Measurements from ENCODE around the gene FOXO3. TPM values are rescaled to one million over a fixed set of nuclear protein-coding genes. Genes with fewer than 3 reads are reported as not detected.

Gene FOXO3
- total and polyA plus RNA-seq, 3 experiments from 2014 or later, result 14.1 to 31.1 (median 15.0) TPM

DNA sequence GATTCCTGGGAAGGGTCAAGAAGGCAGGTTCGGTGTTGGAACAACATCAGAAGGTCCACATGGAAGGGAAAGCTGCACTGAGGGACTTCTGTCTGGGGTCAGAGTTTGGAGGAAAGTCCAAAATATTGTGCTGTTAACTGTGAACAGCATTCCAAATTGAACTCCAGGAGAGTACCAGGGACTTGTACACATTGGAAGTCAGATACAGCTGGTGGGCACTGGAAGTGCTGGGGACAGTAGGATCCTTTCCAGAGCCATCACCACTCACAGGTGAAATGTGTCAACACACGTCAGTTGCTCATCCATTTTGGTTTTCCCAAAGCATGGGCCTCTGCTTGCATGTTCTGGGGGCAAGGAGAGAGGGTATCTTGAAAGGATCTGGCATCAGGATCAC lies 18.6 kb downstream of the FOXO3 start:
- Histone ChIP-seq H3K36me3 (ENCODE audit: insufficient read depth, low read length) (no peaks in the 10 kb centered on the region), H3K27ac (ENCODE audit: low read depth, low read length) (no peak overlapping the region), H3K4me3 (ENCODE audit: low read length) (no peak overlapping the region), H3K9me3 (ENCODE audit: low read length) (no peaks in the 10 kb centered on the region), H3K4me1 (ENCODE audit: insufficient read depth, low read length) (peaks cover 53% of the 10 kb centered on the region), H3K27me3 (ENCODE audit: insufficient read depth, low read length, poor library complexity, severe bottlenecking) (no peaks in the 10 kb centered on the region)
- no peak for DNase-seq
- H3K4me1 Mint-ChIP-seq, result peaks cover 78 to 98% (median 96%) of the 10 kb centered on the region in 3 donors
- H3K4me3 Mint-ChIP-seq, result peak overlapping the region in 2 of 7 donors; percentile 9 to 67
- POLR2A ChIA-PET, result no interaction called here
- H3K27ac Mint-ChIP-seq, result peak overlapping the region in 6 of 8 donors; percentile 1 to 77 (median 23)
- H3K9me3 Mint-ChIP-seq, result no peaks in the 10 kb centered on the region
- no peaks in the 10 kb centered on the region for H3K27me3 Mint-ChIP-seq
- H3K36me3 Mint-ChIP-seq, result peaks cover 0 to 16% (median 9%) of the 10 kb centered on the region in 3 donors
- CTCF ChIA-PET, result interaction anchor here (0.7 kb wide), 1 partner anchor 12 kb away, joined by 3 read pairs; no protein-coding TSS in a partner anchor

DNA sequence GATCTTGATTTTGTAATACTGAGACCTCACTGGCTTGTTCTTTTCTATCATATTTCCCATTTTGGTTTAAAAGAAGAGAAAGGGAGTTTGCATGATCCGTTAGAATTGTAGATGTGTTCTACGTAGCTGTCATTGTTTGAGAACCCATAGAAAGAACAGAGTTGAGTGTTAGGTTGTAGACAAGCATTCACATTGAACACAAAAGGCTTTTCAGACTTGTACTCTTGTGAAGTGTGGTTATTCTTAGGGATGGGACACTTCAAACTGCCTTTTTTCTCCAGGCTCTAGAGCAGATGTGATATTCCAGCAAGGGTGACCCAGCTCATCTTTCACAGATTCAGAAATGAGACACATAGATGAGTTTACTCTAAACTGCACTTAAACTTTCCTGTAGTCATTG lies 19.9 kb downstream of the FOXO3 start:
- Histone ChIP-seq H3K36me3 (ENCODE audit: insufficient read depth, low read length) (no peaks in the 10 kb centered on the region), H3K4me3 (ENCODE audit: low read length) (no peak overlapping the region), H3K27ac (ENCODE audit: low read depth, low read length) (no peak overlapping the region), H3K4me1 (ENCODE audit: insufficient read depth, low read length) (peaks cover 40% of the 10 kb centered on the region), H3K9me3 (ENCODE audit: low read length) (no peaks in the 10 kb centered on the region), H3K27me3 (ENCODE audit: insufficient read depth, low read length, poor library complexity, severe bottlenecking) (no peaks in the 10 kb centered on the region)
- no peaks in the 10 kb centered on the region for H3K9me3 Mint-ChIP-seq
- no peak for DNase-seq
- H3K36me3 Mint-ChIP-seq, result peaks cover 0 to 13% (median 9%) of the 10 kb centered on the region in 3 donors
- CTCF ChIA-PET, result no interaction called here
- POLR2A ChIA-PET, result no interaction called here
- H3K4me3 Mint-ChIP-seq, result peak overlapping the region in 5 of 7 donors; percentile 52 to 78 (median 71)
- H3K27ac Mint-ChIP-seq, result peak overlapping the region in 7 of 8 donors; percentile 28 to 90 (median 65)
- no peaks in the 10 kb centered on the region for H3K27me3 Mint-ChIP-seq
- peaks cover 69 to 93% (median 85%) of the 10 kb centered on the region in 3 donors for H3K4me1 Mint-ChIP-seq

DNA sequence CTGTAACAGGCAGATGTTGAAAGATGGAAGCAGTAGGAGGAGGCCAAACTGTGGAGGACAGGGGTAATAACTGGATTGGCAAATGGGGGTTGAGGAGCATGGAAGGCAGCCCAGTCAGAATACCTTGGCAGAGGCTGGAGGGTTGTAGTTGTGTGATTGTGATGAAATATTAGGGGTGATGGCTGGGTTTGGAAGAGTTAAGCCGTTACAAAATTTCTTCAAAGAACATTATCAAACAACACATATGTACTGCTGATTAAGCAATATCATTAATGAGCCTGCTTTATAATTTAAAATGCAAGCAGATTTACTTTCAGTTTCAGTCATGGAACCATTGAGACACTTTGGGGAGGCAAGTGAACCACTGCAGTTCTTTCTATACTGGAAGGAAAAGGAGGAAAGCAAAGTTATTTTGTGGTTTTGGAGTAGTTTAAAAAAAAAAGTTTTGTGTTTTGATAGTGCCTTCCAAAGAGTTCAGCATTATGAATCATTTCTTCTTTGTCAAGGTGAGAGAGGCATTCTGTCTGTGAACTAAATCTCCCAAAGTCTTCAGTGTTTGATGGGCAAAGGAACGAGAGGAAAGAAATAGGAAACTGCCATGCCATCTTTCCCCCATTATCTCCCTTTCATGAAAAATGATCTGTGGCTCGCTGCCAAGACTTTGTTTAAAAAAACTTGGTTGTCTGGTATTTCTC lies 20.7 kb downstream of the FOXO3 start:
- Mint-ChIP-seq H3K27ac (peak overlapping the region; percentile 29 to 90 (median 70)), H3K36me3 (peaks cover 0 to 13% (median 9%) of the 10 kb centered on the region in 3 donors), H3K27me3 (no peaks in the 10 kb centered on the region), H3K4me3 (peak overlapping the region; percentile 3 to 78 (median 61)), H3K4me1 (peaks cover 67 to 93% (median 85%) of the 10 kb centered on the region in 3 donors), H3K9me3 (no peaks in the 10 kb centered on the region)
- peak overlapping the region; percentile 22 for H3K4me3 ChIP-seq (ENCODE audit: low read length)
- no peaks in the 10 kb centered on the region for H3K9me3 ChIP-seq (ENCODE audit: low read length)
- H3K27ac ChIP-seq (ENCODE audit: low read depth, low read length), result no peak overlapping the region
- no peaks in the 10 kb centered on the region for H3K36me3 ChIP-seq (ENCODE audit: insufficient read depth, low read length)
- peaks cover 33% of the 10 kb centered on the region for H3K4me1 ChIP-seq (ENCODE audit: insufficient read depth, low read length)
- ChIA-PET CTCF (interaction anchor here (1.2 kb wide), 1 partner anchor 8 kb away, joined by 4 read pairs; no protein-coding TSS in a partner anchor), POLR2A (interaction anchor here (0.7 to 1.3 kb wide), 2 partner anchors 10 to 23 kb away, joined by 3 read pairs; no protein-coding TSS in a partner anchor)
- H3K27me3 ChIP-seq (ENCODE audit: insufficient read depth, low read length, poor library complexity, severe bottlenecking), result no peaks in the 10 kb centered on the region
- DNase-seq, result no peak

DNA sequence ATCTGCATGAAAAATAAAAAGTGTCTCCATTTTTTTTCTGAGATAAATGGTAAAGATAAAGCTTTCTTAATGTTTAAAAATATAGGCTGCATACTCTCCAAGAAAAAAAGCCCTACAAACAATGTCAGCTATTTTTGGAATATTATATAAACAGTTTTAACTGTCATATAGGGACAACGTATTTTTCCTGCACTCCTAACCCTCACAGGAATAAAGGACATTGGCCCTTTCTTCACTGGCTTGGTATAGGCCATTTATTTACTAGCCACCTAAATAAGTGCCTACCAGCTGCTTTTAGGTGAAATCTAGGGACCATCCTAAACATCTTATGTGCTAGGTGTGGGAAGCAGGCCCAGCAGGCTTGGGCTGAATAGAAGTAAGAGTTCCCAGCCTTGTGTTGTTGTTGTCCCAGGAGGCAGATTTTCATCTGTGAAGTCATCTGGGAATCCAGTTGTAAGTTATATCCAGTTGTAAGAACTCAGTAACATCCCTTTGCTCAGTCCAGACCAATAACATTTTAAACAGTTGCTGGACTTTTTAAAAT lies 21.3 kb downstream of the FOXO3 start:
- POLR2A ChIA-PET, result interaction anchor here (0.7 to 1.3 kb wide), 2 partner anchors 9 to 23 kb away, joined by 3 read pairs; no protein-coding TSS in a partner anchor

DNA sequence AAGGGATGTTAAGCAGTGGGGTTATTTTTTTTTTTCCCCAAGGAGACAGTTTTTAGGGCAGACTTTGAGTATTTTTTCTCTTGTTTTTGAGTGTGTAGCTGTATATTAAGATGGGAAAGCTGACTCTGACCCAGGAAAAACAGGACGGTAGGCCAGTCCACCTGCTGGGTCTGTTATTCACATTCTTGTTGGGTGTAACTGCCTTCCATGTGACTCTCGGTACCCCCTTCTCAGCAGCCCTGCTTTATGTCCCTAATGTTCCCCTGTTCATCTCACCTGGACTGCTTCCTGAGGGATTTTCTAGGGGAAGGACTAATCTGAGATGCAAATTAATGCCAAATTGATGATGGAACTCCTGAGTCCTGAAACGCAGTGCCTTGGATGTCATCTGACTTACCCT lies 21.9 kb downstream of the FOXO3 start:
- peaks cover 22% of the 10 kb centered on the region for H3K4me1 ChIP-seq (ENCODE audit: insufficient read depth, low read length)
- Mint-ChIP-seq H3K27ac (peak overlapping the region in 5 of 8 donors; percentile 17 to 40 (median 24)), H3K27me3 (no peaks in the 10 kb centered on the region), H3K4me1 (peaks cover 63 to 92% (median 83%) of the 10 kb centered on the region in 3 donors), H3K36me3 (peaks cover 0 to 13% (median 9%) of the 10 kb centered on the region in 3 donors), H3K4me3 (peak overlapping the region in 2 of 7 donors; percentile 6 to 12), H3K9me3 (no peaks in the 10 kb centered on the region)
- no peaks in the 10 kb centered on the region for H3K27me3 ChIP-seq (ENCODE audit: insufficient read depth, low read length, poor library complexity, severe bottlenecking)
- ChIA-PET POLR2A (interaction anchor here (0.7 to 1.3 kb wide), 2 partner anchors 9 to 24 kb away, joined by 3 read pairs; no protein-coding TSS in a partner anchor), CTCF (interaction anchor here (1.2 to 1.4 kb wide), 2 partner anchors 9 to 11 kb away, joined by 4 to 7 read pairs; no protein-coding TSS in a partner anchor)
- no peak for DNase-seq
- no peaks in the 10 kb centered on the region for H3K9me3 ChIP-seq (ENCODE audit: low read length)
- H3K27ac ChIP-seq (ENCODE audit: low read depth, low read length), result no peak overlapping the region
- H3K4me3 ChIP-seq (ENCODE audit: low read length), result no peak overlapping the region
- no peaks in the 10 kb centered on the region for H3K36me3 ChIP-seq (ENCODE audit: insufficient read depth, low read length)

More for the DNA sequence above, 21.3 kb downstream of the FOXO3 start:
- peaks cover 64 to 91% (median 83%) of the 10 kb centered on the region in 3 donors for H3K4me1 Mint-ChIP-seq
- Histone ChIP-seq H3K36me3 (ENCODE audit: insufficient read depth, low read length) (no peaks in the 10 kb centered on the region), H3K4me1 (ENCODE audit: insufficient read depth, low read length) (peaks cover 27% of the 10 kb centered on the region), H3K9me3 (ENCODE audit: low read length) (no peaks in the 10 kb centered on the region), H3K27me3 (ENCODE audit: insufficient read depth, low read length, poor library complexity, severe bottlenecking) (no peaks in the 10 kb centered on the region), H3K4me3 (ENCODE audit: low read length) (no peak overlapping the region), H3K27ac (ENCODE audit: low read depth, low read length) (no peak overlapping the region)
- no peak for DNase-seq
- CTCF ChIA-PET, result interaction anchor here (1.2 to 1.4 kb wide), 2 partner anchors 9 to 11 kb away, joined by 4 to 7 read pairs; no protein-coding TSS in a partner anchor
- H3K4me3 Mint-ChIP-seq, result peak overlapping the region in 4 of 7 donors; percentile 61 to 78 (median 74)
- no peaks in the 10 kb centered on the region for H3K27me3 Mint-ChIP-seq
- H3K9me3 Mint-ChIP-seq, result no peaks in the 10 kb centered on the region
- peak overlapping the region in 4 of 8 donors; percentile 32 to 82 (median 72) for H3K27ac Mint-ChIP-seq
- H3K36me3 Mint-ChIP-seq, result peaks cover 0 to 13% (median 9%) of the 10 kb centered on the region in 3 donors

DNA sequence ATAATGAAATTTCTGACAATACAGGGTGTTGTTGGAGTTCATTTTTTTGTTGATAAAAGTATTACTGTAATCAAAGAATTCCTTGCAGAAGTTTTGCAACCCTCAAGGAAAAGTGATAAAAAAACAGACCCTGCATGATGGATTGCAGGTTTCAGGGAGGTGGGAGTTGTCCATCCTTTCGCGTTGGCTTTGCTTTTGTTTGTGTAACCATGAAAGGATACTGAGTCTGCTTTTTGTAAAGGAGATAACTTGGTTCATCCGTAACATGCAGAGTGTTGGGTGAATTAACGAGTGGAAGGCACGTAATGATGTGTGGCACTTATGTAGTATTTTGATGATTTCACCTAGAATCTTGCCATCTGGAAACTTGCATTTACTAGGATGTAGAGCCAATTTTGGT lies 23.6 kb downstream of the FOXO3 start:
- POLR2A ChIA-PET, result no interaction called here
- Mint-ChIP-seq H3K27ac (peak overlapping the region in 1 of 8 donors; percentile 13), H3K36me3 (peaks cover 0 to 6% (median under 1%) of the 10 kb centered on the region in 3 donors), H3K9me3 (no peaks in the 10 kb centered on the region), H3K4me1 (peaks cover 65 to 92% (median 83%) of the 10 kb centered on the region in 3 donors), H3K4me3 (no peak overlapping the region), H3K27me3 (no peaks in the 10 kb centered on the region)
- Histone ChIP-seq H3K4me3 (ENCODE audit: low read length) (no peak overlapping the region), H3K4me1 (ENCODE audit: insufficient read depth, low read length) (peaks cover 32% of the 10 kb centered on the region), H3K36me3 (ENCODE audit: insufficient read depth, low read length) (no peaks in the 10 kb centered on the region), H3K27ac (ENCODE audit: low read depth, low read length) (no peak overlapping the region), H3K9me3 (ENCODE audit: low read length) (no peaks in the 10 kb centered on the region), H3K27me3 (ENCODE audit: insufficient read depth, low read length, poor library complexity, severe bottlenecking) (no peaks in the 10 kb centered on the region)
- CTCF ChIA-PET, result no interaction called here
- DNase-seq, result no peak

DNA sequence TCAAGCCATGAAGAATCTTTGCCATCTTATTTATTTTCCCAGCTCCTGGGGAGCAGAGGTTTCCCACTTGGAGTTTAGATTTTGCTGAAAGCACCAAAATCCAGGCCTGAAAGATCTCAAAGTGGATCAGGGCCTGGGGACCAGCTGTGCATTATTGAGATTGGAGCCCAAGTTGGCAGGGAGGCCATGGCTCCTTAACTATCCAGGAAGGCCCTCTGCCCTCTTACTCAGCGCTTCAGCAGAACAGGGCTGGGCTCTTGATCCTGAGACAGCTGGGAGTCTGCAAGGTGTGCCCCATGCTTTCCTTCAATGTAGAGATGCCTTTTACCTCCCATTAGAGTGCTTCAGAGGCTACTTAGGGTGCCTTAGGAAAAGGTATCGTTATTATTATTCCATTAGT lies 24.6 kb downstream of the FOXO3 start:
- Mint-ChIP-seq H3K27me3 (no peaks in the 10 kb centered on the region), H3K4me1 (peaks cover 70 to 92% (median 84%) of the 10 kb centered on the region in 3 donors)

More for the DNA sequence above, 24.6 kb downstream of the FOXO3 start:
- Mint-ChIP-seq H3K36me3 (peaks cover 0 to 6% (median 0%) of the 10 kb centered on the region in 3 donors), H3K27ac (peak overlapping the region in 1 of 8 donors; percentile 30), H3K9me3 (no peaks in the 10 kb centered on the region), H3K4me3 (no peak overlapping the region)
- ChIA-PET POLR2A (no interaction called here), CTCF (no interaction called here)
- peaks cover 34% of the 10 kb centered on the region for H3K4me1 ChIP-seq (ENCODE audit: insufficient read depth, low read length)
- no peak overlapping the region for H3K4me3 ChIP-seq (ENCODE audit: low read length)
- DNase-seq, result no peak
- H3K9me3 ChIP-seq (ENCODE audit: low read length), result no peaks in the 10 kb centered on the region
- H3K27me3 ChIP-seq (ENCODE audit: insufficient read depth, low read length, poor library complexity, severe bottlenecking), result no peaks in the 10 kb centered on the region
- no peak overlapping the region for H3K27ac ChIP-seq (ENCODE audit: low read depth, low read length)
- H3K36me3 ChIP-seq (ENCODE audit: insufficient read depth, low read length), result no peaks in the 10 kb centered on the region

Measured in CD8-positive, alpha-beta memory T cell (primary cell).